HS-5 (cell line): ENCODE data around the gene MCCC2.
"Not testable (repeated sequence)": the region's sequence is repeated elsewhere in the genome, so short reads cannot be mapped to it uniquely, and the experiment has no call there.

Experiments used
- DNase-seq: peaks from one replicate; pipeline ENCODE4 v3.0.0-alpha.2; 2012; ENCODE audit warnings: low read depth

Gene MCCC2

DNA sequence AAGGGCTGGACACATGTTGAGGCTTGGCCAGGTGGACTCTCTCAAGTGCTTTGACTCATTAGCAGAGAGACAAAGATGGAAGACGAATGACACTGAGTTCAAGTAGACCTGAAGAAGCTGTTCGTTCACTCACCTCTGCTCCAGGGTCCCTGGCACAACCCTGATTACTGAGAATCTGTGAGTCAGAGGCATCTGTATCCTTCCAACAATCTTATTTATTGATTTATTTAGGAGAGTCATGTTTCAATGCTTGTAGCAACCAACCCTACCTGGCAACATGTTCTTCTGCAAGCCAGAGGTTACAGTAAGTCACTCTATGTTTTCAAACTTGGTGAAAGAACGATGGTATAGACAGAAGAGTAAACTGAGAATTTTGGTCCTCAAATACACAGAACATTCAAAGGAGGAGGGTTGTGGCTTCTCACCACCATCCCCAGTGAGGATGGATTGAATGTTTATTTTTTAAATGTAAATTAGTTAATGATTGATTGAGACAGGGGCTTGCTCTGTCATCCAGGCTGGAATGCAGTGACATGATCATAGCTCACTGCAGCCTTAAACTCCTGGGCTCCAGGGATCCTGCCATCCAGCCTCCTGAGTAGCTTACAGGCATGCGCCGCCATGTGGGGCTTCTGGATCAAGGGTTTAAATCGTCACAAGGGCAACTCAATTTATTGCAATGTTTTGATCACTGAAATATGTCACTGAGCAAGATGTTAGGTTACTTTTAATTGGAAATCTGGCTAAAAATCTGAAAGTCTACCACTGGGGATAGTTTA, 76.2 kb downstream of the MCCC2 start:
- DNase-seq = no peak

DNA sequence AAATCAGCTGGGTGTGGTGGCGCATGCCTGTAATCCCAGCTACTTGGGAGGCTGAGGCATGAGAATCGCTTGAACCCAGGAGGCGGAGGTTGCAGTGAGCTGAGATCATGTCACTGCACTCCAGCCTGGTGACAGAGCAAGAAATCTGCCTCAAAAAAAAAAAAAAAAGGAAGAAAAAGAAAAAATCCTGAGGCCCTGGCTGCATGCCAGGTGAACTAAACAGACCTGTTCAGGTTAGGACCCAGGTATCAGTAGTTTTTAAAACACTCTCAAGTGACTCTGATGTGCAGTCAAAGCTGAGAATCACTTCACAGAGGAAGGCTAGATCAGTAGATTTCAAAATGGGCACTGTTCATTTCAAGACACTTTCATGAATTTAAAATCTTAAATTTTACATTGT, 77.5 kb downstream of the MCCC2 start:
- not testable (repeated sequence) for DNase-seq

- no peak for DNase-seq
Observed at GRCh38 chr5:71666321-71666720, 79.2 kb downstream of the MCCC2 start.

GRCh38 chr5:71677977-71678376, 90.8 kb downstream of the MCCC2 start:
- DNase-seq = no peak

- DNase-seq = no peak
Observed at GRCh38 chr5:71679714-71680113, 92.6 kb downstream of the MCCC2 start.

DNA sequence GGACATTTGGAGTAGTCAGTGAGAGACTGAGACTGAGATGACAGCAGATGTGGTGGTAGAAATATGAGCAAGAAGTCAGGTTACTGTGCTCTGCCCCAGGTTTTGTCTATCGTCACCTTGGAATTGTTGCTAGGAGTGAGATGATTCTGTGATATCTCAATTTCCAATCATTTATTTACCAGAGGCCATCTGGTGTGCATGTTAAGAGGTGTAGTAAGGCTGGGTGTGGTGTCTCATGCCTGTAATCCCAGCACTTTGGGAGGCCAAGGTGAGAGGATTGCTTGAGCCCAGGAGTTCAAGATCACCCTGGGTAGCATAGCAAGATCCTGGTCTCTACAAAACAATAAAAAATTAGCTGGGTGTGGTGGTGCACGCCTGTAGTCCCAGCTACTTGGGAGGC, 93.4 kb downstream of the MCCC2 start:
- DNase-seq = no peak

DNA sequence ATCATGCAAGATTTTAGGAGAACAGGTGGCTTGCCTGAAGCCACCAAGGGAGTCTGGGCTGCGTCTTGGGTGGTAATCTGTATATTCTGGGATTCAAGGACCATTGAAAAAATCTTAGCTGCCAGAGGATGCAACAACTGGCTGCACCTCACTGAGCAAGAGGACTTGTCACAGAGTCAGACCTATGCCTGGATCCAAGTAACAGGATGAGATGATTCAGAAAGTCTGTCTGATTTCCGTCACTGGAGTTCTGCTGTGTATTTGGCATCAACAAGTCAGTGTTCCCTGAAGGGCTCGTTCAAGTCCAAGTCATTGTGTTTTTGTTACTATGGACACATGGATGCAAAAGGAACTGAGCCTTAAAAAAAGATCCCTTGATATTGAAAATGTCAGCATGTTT, 94.2 kb downstream of the MCCC2 start:
- DNase-seq = no peak

- DNase-seq = no peak
Observed at GRCh38 chr5:71684309-71684708, 97.2 kb downstream of the MCCC2 start.

- no peak for DNase-seq
Observed at GRCh38 chr5:71693828-71694427, 106.8 kb downstream of the MCCC2 start.

DNA sequence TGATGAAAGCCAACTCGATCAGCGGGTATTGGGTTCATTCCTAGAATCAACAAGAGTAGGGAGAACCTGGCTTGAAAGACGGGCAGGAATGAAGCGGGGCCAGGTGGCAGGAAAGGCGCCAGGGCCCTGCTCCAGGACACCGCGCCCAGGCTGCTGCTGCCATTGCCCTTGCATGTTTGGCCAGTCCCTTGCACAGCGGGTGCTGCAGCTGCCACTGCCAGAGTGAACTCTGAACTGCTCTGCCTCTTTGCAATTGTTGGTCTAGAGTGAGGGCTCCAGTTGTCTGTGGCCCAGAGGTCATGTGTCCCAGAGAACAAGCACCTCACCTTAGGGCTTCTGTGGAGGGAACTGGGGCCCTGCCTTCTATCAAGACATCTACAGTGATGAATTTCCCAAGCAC, 107.9 kb downstream of the MCCC2 start:
- DNase-seq = no peak

DNA sequence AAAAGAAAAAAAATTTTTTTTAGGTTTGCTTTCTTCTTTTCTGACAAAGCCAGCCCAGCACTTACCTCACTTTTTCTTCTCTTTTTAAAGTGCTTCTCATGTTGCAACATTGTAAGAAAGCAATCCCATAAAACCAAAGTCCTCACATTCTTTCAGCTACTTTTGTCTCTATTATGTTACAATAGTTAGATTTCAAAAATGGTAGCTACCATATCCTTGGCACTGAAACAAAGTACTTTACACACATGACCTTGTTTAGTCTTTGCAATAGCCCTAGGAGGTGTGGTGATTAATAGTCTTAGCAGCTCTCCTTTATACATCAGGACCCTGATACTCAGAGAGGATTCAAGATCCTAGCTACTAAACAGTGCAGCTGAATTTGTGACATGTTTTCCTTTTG, 108.5 kb downstream of the MCCC2 start:
- DNase-seq = no peak

GRCh38 chr5:71697967-71698366, 110.8 kb downstream of the MCCC2 start:
- no peak for DNase-seq

- no peak for DNase-seq
Observed at GRCh38 chr5:71699233-71699632, 112.1 kb downstream of the MCCC2 start.

- DNase-seq = no peak
Observed at GRCh38 chr5:71699751-71700150, 112.6 kb downstream of the MCCC2 start.

DNA sequence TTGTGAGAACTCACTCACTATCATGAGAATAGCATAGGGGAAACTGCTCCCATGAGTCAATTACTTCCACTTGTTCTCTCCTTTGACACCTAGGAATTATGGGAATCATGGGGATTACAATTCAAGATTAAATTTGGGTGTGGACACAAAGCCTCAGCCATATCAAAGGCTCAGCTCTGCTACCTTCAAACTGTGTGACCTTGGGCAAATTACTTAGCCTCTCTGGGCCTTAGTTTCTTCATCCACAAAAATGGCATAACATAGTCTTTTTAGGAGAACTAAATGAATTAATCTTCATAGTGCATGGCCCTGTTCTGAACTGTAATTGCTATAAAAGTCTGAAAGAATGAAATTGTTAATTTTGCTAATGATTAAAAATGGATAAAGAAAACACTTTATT, 113.7 kb downstream of the MCCC2 start:
- DNase-seq = no peak

DNA sequence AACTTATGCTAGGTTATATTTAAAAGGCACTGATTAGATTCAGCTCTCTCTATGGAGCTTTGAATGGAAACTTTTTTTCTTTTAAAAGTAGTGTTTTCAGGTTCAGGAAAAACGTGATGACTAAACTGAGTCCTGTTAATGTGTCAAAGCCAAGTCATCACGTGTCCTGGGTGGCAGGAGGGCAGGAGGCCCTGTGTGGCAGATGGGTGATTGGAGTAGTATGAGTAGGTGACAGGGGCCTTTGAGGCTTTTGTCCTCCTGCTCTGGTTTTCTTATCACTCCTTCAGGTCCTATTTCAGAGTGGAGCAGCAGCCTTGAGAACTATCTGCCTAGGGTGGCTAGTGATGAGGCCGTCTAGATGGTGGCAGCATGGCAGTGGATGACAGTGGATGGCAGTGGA, 114.3 kb downstream of the MCCC2 start:
- DNase-seq = no peak

- DNase-seq = no peak
Observed at GRCh38 chr5:71703941-71704340, 116.8 kb downstream of the MCCC2 start.

DNA sequence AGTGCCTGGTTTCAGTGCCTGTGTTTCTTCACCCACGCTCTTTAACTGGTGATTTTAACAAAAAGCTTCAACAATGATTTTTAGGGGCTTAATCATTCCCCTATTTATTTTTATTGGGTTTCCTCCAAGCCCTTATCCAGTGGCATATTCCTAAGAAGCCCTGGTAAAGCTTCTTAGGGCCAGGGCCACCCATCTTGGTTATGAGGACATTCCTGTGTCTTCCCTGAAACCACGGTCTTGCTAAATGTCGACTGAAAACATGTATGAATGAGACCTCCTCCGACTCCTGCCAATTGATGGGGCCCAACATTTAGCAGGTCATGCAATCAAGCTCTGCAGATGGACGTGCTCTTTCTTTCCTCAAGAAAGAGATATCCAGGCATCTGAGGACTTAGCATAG, 118.3 kb downstream of the MCCC2 start:
- DNase-seq = no peak

- no peak for DNase-seq
Observed at GRCh38 chr5:71706906-71707305, 119.8 kb downstream of the MCCC2 start.
